SK-MEL-5 (cell line): ENCODE measurements around the gene SDK1. TPM values are rescaled to one million over a fixed set of nuclear protein-coding genes. Genes with fewer than 3 reads are reported as not detected.

Source experiments
- DNase-seq: peaks from one replicate; pipeline ENCODE4 v3.0.0-alpha.2; 2016; ENCODE audit warnings: low read depth, low spot score
- in situ Hi-C: cut with HindIII; loops from 2 replicates; pipeline ENCODE4 v1.10.0; 2016; ENCODE audit warnings: low sequenced_read_pairs, high pct_unique_total_duplicates, low pct_unique_long_range_greater_than_20kb
- total RNA-seq: library from RNA; depleted of rRNA; stranded (reverse); fragments of >200 nt; shearing (Covaris generic); gene quantifications from 2 replicates; pipeline ENCODE4 v1.2.3, GENCODE V29; 2014

The SDK1 gene
- total RNA-seq, 1 experiment from 2014 or later, result 0.13 TPM

- in situ Hi-C loops, result no loop called here
These were observed 878.0 kb downstream of the SDK1 start for GRCh38 chr7:4178916-4179687.

GRCh38 chr7:4179688-4180380 is 878.8 kb downstream of the SDK1 start:
- DNase-seq, result no peak
- in situ Hi-C loops, result no loop called here

More at GRCh38 chr7:4178916-4179687, 878.0 kb downstream of the SDK1 start:
- no peak for DNase-seq

DNA sequence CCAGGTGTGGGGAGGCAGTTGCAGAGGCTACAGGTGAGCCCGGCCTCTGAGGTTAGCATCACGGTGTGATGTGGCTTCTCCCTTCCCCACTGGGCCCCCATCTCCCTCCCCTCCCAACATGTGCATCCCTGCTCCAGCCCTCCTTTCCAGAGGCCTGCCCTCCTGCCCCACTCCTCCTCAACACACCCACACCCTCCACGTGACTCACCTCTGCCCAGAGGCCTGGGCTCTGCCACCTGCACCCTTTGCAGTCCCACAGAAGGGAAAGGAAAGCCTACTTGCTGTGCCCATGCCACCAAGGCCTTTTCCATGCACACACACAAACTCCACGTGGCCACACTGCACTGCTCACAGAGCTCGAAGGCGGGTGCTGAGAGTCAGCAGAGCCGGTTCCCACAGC is 880.4 kb downstream of the SDK1 start:
- in situ Hi-C loops, result no loop called here
- no peak for DNase-seq

GRCh38 chr7:4182605-4183300 is 881.7 kb downstream of the SDK1 start:
- in situ Hi-C loops, result no loop called here
- no peak for DNase-seq

- no peak for DNase-seq
- in situ Hi-C loops, result no loop called here
These were observed 883.6 kb downstream of the SDK1 start for GRCh38 chr7:4184653-4185052.

DNA sequence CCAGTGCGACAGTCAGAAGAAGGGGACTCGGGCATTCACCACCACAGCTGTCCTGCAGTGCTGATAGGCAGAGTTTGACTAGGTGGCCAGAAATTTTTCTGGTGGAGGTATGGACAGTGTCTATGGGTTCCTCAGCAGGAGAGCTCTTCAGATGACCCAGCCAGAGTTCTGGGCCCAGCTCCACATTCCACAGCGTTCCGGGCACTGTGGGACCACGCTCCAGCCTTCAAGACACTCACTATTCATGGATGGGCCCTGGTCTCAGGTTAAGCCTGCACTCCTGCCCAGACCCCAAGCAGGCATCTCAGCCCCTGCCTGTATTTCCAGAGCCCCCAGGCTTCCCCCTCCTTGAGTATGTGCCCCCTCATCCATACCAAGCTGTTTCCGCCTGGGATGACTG is 884.1 kb downstream of the SDK1 start:
- no peak for DNase-seq
- in situ Hi-C loops, result no loop called here

GRCh38 chr7:4185721-4186512 is 884.9 kb downstream of the SDK1 start:
- no peak for DNase-seq
- in situ Hi-C loops, result no loop called here

- in situ Hi-C loops, result no loop called here
- no peak for DNase-seq
These were observed 885.4 kb downstream of the SDK1 start for GRCh38 chr7:4186513-4186780.

DNA sequence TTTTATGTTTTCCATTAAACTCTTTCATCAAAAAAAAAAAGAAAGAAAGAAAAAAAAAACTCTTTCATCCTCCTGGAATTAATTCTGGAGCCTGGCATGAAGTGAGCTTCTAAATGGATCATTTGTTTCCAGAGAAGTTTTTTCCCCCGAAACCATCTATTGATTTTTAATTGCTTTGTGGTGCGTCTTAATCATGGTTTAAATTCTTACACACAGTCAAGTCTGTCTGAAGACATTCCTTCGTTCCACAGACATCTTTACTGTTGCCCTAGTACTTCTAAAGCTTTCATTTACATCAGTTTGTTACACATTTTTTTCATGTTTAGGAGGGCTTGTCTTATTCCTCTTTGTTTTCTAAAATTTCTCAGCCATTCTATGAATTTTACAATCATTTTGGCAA is 887.6 kb downstream of the SDK1 start:
- peak; percentile 17 for DNase-seq
- in situ Hi-C loops, result no loop called here

GRCh38 chr7:4189131-4189570 is 888.1 kb downstream of the SDK1 start:
- in situ Hi-C loops, result no loop called here
- DNase-seq, result peak; percentile 14

GRCh38 chr7:4190010-4190981 is 889.2 kb downstream of the SDK1 start:
- DNase-seq, result no peak
- in situ Hi-C loops, result no loop called here

DNA sequence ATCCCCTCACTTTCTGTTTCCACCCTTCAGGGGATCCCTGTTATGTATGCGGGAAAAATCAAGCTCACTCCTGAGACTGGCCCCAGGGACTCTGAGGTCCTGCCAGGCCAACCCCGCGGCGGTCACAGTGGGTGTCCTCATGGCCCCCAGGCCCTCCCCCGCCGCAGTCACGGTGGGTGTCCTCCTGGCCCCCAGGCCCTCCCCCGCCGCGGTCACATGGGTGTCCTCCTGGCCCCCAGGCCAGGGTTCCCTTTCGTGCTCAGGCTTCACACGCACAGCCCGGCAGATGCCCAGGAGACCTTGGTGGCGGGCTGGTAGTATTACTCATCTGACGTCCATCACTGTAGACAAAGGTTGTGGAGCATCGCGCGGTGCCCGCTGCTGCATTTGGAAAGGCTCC is 890.0 kb downstream of the SDK1 start:
- no peak for DNase-seq
- in situ Hi-C loops, result no loop called here

- in situ Hi-C loops, result no loop called here
- no peak for DNase-seq
These were observed 890.5 kb downstream of the SDK1 start for GRCh38 chr7:4191525-4191924.

- in situ Hi-C loops, result no loop called here
These were observed 894.6 kb downstream of the SDK1 start for GRCh38 chr7:4195660-4196059.

GRCh38 chr7:4196121-4196819 is 895.2 kb downstream of the SDK1 start:
- in situ Hi-C loops, result no loop called here

More at GRCh38 chr7:4195660-4196059, 894.6 kb downstream of the SDK1 start:
- no peak for DNase-seq

DNA sequence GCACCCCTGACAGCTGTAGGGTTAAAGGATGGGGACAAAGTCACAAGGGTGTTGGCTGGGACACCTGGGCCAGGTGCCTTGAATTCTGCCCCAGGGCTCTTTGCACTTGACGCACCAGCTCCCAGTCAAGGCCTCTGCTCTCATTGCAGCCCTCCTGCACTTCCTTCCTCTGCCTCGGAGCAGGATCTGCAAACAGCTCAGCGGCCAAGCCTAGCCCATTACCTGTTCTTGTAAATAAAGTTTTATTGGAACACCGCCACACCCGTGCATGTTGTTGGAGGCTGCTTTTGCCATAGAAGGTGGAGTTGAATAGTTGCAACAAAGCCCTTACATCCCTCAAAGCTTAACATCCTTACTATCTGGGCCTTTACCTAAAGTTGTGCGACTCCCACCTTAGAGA is 897.2 kb downstream of the SDK1 start:
- DNase-seq, result no peak
- in situ Hi-C loops, result no loop called here

More at GRCh38 chr7:4196121-4196819, 895.2 kb downstream of the SDK1 start:
- no peak for DNase-seq
